ENCODE results near the gene ABHD3. TPM values are rescaled to one million over a fixed set of nuclear protein-coding genes. Genes with fewer than 3 reads are reported as not detected.
"Not testable (repeated sequence)": the region's sequence is repeated elsewhere in the genome, so short reads cannot be mapped to it uniquely, and the experiment has no call there.

Gene ABHD3
- total RNA-seq, 4 donors from 2014 or later, result 3.8 to 4.5 (median 4.2) TPM

DNA sequence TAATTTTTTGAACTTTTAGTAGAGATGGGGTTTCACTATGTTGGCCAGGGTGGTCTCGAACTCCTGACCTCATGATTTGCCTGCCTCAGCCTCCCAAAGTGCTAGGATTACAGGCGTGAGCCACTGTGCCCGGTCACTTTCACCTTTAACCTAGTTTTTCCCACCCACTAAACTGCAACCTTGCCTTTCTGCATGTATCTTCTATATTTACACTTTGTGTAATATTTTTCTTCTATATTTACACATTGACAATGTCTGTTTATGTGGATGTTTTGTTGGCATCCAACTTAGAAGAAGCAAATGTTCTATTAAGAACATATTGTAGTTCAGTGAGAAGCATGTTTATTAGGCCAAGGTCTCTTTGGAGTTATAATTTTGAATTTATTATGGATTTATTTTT, 65.8 kb downstream of the ABHD3 start:
- no peak for TF ChIP-seq POLR2A (IDR thresholded peaks at IDR 0.05)
- TF ChIP-seq, protein P1, sequence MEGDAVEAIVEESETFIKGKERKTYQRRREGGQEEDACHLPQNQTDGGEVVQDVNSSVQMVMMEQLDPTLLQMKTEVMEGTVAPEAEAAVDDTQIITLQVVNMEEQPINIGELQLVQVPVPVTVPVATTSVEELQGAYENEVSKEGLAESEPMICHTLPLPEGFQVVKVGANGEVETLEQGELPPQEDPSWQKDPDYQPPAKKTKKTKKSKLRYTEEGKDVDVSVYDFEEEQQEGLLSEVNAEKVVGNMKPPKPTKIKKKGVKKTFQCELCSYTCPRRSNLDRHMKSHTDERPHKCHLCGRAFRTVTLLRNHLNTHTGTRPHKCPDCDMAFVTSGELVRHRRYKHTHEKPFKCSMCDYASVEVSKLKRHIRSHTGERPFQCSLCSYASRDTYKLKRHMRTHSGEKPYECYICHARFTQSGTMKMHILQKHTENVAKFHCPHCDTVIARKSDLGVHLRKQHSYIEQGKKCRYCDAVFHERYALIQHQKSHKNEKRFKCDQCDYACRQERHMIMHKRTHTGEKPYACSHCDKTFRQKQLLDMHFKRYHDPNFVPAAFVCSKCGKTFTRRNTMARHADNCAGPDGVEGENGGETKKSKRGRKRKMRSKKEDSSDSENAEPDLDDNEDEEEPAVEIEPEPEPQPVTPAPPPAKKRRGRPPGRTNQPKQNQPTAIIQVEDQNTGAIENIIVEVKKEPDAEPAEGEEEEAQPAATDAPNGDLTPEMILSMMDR (IDR thresholded peaks at IDR 0.05 in 4 of 5, conservative IDR thresholded peaks at IDR 0.05 in 1 of 5), result no peak
- H3K36me3 ChIP-seq, result no peaks in the 10 kb centered on the region
- no peaks in the 10 kb centered on the region for H3K27me3 ChIP-seq
- DNase-seq (no peak), ATAC-seq (no peak)
- intact Hi-C loops (cut with DNase I; ENCODE audit: low total_unique reads), result no loop called here
- H3K9me3 ChIP-seq, result no peaks in the 10 kb centered on the region
- H3K4me3 ChIP-seq, result no peak overlapping the region
- no peak overlapping the region for H3K27ac ChIP-seq
- in situ Hi-C loops (cut with MboI; ENCODE audit: low sequenced_read_pairs in 4 of 4), result no loop called here
- no peaks in the 10 kb centered on the region for H3K4me1 ChIP-seq

DNA sequence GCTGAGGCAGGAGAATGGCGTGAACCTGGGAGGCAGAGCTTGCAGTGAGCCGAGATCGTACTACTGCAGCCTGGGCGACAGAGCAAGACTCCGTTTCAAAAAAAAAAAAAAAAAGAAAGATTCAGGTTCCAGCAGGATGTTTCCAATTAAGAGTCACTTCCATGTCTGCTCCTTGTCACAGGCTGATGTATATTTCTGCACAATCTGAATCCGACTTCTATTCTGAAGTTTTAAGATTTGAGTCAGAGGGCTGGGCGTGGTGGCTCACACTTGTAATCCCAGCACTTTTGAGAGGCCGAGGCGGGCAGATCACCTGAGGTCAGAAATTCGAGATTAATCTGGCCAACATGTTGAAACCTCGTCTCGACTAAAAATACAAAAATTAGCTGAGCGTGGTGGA, 67.8 kb downstream of the ABHD3 start:
- ATAC-seq, result no peak
- DNase-seq, result no peak
- in situ Hi-C loops (cut with MboI; ENCODE audit: low sequenced_read_pairs in 4 of 4) (no loop called here), intact Hi-C loops (cut with DNase I; ENCODE audit: low total_unique reads) (no loop called here)
- H3K27ac ChIP-seq, result no peak overlapping the region
- no peak for TF ChIP-seq POLR2A (IDR thresholded peaks at IDR 0.05)
- no peaks in the 10 kb centered on the region for H3K9me3 ChIP-seq
- no peaks in the 10 kb centered on the region for H3K27me3 ChIP-seq
- no peak overlapping the region for H3K4me3 ChIP-seq
- no peaks in the 10 kb centered on the region for H3K4me1 ChIP-seq
- H3K36me3 ChIP-seq, result peaks cover 0 to 6% of the 10 kb centered on the region in 2 donors

DNA sequence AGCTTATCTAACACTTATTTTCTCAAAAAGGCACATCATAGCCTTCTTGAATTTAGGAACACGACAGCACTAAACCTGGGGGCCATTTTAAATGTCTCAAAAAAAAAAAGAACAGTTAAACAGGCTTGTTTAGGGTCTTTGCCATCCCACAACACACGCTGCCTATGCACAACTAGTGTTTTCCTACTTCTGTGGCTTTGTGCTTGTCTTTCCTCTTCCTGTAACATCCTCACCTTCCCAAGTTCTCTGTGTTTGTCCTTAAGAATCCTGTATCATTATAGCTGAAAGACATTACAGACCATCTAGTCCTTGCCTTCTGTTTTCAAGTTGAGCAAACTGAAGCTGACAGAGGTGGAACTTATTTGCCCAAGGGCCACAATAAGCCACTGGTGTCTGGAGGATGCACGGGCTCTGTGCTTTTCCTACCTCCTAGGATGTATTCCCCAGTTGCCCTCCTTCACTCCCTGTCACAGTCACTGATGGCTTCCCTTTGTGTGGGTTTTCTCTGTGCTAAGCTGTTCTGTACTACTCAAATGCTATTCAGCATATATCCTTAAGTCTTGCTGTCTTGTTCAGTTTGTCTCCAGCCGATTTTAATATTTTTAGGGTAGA, 69.9 kb downstream of the ABHD3 start:
- no peak overlapping the region for H3K27ac ChIP-seq
- intact Hi-C loops (cut with DNase I; ENCODE audit: low total_unique reads) (no loop called here), in situ Hi-C loops (cut with MboI; ENCODE audit: low sequenced_read_pairs in 4 of 4) (no loop called here)
- H3K36me3 ChIP-seq, result peaks cover 0 to 16% of the 10 kb centered on the region in 2 donors
- ATAC-seq, result no peak
- H3K4me3 ChIP-seq, result no peak overlapping the region
- no peaks in the 10 kb centered on the region for H3K27me3 ChIP-seq
- no peaks in the 10 kb centered on the region for H3K9me3 ChIP-seq
- TF ChIP-seq, protein P1 (IDR thresholded peaks at IDR 0.05 in 4 of 5, conservative IDR thresholded peaks at IDR 0.05 in 1 of 5), result no peak
- no peak for TF ChIP-seq POLR2A (IDR thresholded peaks at IDR 0.05)
- no peak for DNase-seq
- no peaks in the 10 kb centered on the region for H3K4me1 ChIP-seq

DNA sequence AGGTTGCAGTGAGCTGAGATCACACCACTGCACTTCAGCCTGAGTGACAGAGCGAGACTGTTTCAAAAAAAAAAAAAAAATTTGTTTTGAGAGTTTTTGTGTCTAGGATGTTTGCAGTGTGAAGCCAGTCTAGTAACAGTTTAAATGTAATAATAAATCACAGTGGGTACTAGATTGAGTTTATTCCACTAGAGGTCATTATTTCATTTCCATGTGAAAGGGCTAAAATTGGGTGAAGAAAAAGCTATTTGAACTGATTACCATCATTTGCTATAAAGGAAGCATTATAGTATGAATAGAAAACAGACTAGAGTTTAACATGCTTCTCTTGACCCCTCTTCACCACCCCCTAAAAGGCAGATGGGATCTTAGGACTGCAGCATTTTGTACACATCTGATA, 72.2 kb downstream of the ABHD3 start:
- ATAC-seq, result no peak
- in situ Hi-C loops (cut with MboI; ENCODE audit: low sequenced_read_pairs in 4 of 4), result no loop called here
- intact Hi-C loops (cut with DNase I; ENCODE audit: low total_unique reads), result no loop called here

DNA sequence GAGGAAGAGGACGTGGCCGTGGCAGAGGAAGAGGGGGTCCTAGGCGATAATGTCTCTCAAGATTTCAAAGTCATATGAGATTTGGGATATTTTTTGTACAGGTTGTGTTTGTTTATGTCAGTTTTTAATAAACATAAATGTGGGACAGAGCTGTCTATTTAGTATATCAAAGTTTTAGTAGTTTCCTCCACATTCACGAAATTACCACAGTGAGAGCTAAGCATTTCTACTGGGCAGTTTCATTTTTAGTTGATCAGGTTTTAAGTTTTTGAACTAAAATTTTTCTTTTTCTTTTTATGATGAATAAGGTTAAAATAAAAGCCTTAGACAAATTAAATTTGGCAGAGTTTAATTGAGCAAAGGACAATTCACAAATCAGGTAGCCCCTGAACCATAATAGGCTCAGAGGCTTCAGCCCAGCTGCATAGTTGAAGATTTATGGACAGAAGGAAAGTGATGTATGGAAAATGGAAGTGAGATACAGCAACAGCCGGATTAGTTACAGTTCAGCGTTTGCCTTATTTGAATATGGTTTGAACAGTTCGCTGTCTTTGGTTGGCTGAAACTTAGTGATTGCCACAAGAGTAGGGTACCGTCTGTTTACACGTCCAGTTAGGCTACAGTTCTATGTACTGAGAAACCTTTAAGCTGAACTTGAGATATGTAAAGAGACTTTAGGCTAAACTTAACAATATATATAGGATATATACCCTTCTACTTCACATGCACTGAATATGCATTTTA, 75.3 kb downstream of the ABHD3 start:
- H3K4me1 ChIP-seq, result no peaks in the 10 kb centered on the region
- no peaks in the 10 kb centered on the region for H3K9me3 ChIP-seq
- H3K27me3 ChIP-seq, result no peaks in the 10 kb centered on the region
- DNase-seq (no peak), ATAC-seq (no peak)
- in situ Hi-C loops (cut with MboI; ENCODE audit: low sequenced_read_pairs in 4 of 4), result no loop called here
- no peak overlapping the region for H3K27ac ChIP-seq
- TF ChIP-seq, protein P1 (IDR thresholded peaks at IDR 0.05 in 4 of 5, conservative IDR thresholded peaks at IDR 0.05 in 1 of 5), result no peak
- no peak for TF ChIP-seq POLR2A (IDR thresholded peaks at IDR 0.05)
- no peak overlapping the region for H3K4me3 ChIP-seq
- intact Hi-C loops (cut with DNase I; ENCODE audit: low total_unique reads), result no loop called here
- H3K36me3 ChIP-seq, result peaks cover 0 to 63% of the 10 kb centered on the region in 2 donors

More for the DNA sequence above, 72.2 kb downstream of the ABHD3 start:
- Histone ChIP-seq H3K9me3 (no peaks in the 10 kb centered on the region), H3K27ac (no peak overlapping the region), H3K36me3 (peaks cover 0 to 35% of the 10 kb centered on the region in 2 donors), H3K4me3 (no peak overlapping the region), H3K4me1 (no peaks in the 10 kb centered on the region), H3K27me3 (no peaks in the 10 kb centered on the region)
- TF ChIP-seq, protein P1 (IDR thresholded peaks at IDR 0.05 in 4 of 5, conservative IDR thresholded peaks at IDR 0.05 in 1 of 5), result no peak
- TF ChIP-seq POLR2A (IDR thresholded peaks at IDR 0.05), result no peak
- no peak for DNase-seq

DNA sequence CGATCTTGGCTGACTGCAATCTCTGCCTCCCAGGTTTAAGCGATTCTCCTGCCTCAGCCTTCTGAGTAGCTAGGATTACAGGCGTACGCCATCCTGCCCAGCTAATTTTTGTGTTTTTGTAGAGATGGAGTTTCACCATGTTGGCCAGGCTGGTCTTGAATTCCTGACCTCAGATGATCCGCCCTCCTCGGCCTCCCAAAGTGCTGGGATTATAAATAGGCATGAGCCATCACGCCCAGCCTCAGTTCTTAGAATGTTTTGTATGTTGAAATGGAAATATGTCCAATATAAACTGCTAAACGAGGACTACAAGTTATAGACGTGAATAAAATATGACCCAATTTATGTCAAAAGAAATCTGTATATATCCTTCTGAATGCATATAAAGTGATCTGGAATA, 82.9 kb downstream of the ABHD3 start:
- Histone ChIP-seq H3K4me1 (peaks cover 6 to 11% of the 10 kb centered on the region in 2 donors), H3K27ac (peak overlapping the region; percentile 44 to 77 (median 56)), H3K36me3 (peaks cover 0 to 51% of the 10 kb centered on the region in 2 donors)
- H3K27me3 ChIP-seq; H3K9me3 ChIP-seq; H3K4me3 ChIP-seq; in situ Hi-C loops (cut with MboI; ENCODE audit: low sequenced_read_pairs in 4 of 4); intact Hi-C loops (cut with DNase I; ENCODE audit: low total_unique reads): not testable (repeated sequence)
- ATAC-seq, result peak; percentile 65 to 92
- peak; percentile 27 to 75 for DNase-seq

Measured in gastrocnemius medialis (tissue), 4 donors.